ENCODE results near the gene SEZ6L2.

Gene SEZ6L2

DNA sequence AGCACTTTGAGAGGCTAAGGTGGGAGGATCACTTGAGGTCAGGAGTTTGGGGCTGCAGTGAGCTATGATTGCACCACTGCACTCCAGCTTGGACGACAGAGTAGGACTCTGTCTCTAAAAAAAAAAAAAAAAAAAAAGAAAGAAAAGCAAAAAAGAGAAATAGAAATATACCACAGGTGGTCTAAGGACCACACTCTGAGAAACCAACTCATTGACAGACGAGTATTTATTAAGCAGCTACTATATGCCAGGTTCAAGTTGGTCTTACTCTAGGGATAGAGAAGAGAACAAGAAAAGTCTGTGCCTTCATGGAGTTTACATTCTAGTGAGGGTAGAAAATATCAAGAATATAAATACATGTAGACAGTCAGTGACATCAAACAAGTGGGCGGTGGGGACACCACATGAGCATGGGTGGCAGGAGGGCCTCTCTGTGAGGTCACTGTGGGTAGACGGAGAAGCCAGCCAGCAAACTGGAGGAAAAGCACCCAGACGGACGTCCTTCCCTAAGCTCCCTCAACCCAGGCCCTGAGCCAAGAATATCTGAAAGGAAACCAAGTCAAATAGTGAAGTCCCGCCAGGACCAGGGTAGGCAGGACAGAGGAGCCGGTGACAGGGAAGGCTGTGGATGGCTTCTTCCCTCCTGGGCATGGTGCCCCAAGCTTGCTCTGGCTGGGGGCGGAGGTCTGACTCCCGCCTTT, 41.1 kb downstream of the SEZ6L2 start:
- no peak overlapping the region for H3K4me3 ChIP-seq (ENCODE audit: low read depth, low read length)
- TF ChIP-seq, protein P1, sequence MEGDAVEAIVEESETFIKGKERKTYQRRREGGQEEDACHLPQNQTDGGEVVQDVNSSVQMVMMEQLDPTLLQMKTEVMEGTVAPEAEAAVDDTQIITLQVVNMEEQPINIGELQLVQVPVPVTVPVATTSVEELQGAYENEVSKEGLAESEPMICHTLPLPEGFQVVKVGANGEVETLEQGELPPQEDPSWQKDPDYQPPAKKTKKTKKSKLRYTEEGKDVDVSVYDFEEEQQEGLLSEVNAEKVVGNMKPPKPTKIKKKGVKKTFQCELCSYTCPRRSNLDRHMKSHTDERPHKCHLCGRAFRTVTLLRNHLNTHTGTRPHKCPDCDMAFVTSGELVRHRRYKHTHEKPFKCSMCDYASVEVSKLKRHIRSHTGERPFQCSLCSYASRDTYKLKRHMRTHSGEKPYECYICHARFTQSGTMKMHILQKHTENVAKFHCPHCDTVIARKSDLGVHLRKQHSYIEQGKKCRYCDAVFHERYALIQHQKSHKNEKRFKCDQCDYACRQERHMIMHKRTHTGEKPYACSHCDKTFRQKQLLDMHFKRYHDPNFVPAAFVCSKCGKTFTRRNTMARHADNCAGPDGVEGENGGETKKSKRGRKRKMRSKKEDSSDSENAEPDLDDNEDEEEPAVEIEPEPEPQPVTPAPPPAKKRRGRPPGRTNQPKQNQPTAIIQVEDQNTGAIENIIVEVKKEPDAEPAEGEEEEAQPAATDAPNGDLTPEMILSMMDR (IDR thresholded peaks at IDR 0.05; ENCODE audit: insufficient read depth, low read length, missing control alignments) = no peak
- POLR2A ChIA-PET = no interaction called here
- CTCF ChIA-PET = interaction anchor here (1.3 to 7.3 kb wide), 4 partner anchors 10 to 174 kb away, joined by 3 to 63 read pairs (median 6); partner anchors contain the start of gene KIF22
- no peak for DNase-seq (ENCODE audit: low read depth, low spot score)

DNA sequence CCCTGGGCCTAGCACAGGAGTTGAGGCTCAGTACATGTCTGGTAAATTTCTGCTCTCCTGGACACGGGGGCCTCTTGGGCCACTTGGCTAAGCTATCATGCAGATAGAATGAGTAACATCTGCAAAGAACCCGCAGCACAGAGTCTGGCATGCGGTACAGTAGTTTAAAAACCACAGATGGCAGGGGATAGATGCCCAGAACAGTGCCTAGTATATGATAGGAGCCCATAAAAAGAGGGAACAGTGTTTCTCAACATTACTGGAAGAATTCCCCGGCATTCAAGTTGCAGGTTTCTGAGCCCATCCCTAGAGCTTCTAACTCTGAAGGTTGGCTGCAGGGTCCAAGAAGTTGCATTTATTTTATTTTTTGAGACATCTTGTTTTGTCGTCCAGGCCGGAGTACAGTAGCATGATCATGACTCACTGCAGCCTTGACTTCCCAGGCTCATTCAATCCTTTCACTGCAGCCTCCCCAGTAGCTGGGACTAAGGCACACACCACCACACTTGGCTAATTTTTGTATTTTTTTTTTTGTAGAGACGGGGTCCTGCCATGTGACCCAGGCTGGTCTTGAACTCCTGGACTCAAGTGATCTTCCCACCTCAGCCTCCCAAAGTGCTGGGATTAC, 42.1 kb downstream of the SEZ6L2 start:
- peak; percentile 38 for DNase-seq (ENCODE audit: low read depth, low spot score)
- CTCF ChIA-PET = interaction anchor here (1.3 to 7.3 kb wide), 4 partner anchors 9 to 148 kb away, joined by 3 to 63 read pairs (median 6); partner anchors contain the start of gene KIF22
- POLR2A ChIA-PET = interaction anchor here (0.8 kb wide), 1 partner anchor 31 kb away, joined by 4 read pairs; no protein-coding TSS in a partner anchor

DNA sequence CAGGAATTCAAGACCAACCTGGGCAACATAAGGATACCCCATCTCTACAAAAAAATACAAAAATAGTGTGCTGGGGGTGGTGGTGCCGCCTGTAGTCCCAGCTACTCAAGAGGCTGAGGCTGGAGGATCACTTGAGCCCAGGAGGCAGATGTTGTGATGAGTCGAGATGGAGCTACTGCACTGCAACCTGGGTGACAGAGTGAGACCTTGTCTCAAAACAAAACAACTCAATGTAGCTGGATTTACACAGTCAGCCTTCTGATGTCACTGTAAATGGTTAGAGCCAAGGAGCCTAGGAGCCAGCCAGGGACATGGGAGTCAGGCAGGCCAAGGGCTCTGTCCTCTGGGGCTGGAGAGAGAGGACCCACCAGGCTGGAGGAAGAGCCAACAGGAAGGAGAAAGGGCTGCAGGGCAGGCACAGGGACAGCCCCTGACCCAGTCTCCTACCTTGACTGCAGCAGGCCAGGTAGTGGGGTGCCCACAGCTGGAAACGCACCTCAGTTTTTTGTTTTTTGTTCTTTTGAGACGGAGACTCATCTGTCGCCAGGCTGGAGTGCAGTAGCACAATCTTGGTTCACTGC, 44.7 kb downstream of the SEZ6L2 start:
- H3K4me3 ChIP-seq (ENCODE audit: low read depth, low read length) = no peak overlapping the region
- POLR2A ChIA-PET = interaction anchor here (0.6 to 0.8 kb wide), 2 partner anchors 62 to 108 kb away, joined by 3 read pairs; no protein-coding TSS in a partner anchor
- TF ChIP-seq, protein P1 (IDR thresholded peaks at IDR 0.05; ENCODE audit: insufficient read depth, low read length, missing control alignments) = no peak
- CTCF ChIA-PET = interaction anchor here (1.4 kb wide), 1 partner anchor 47 kb away, joined by 4 read pairs; no protein-coding TSS in a partner anchor
- DNase-seq (ENCODE audit: low read depth, low spot score) = no peak

More for the DNA sequence above, 42.1 kb downstream of the SEZ6L2 start:
- TF ChIP-seq, protein P1 (IDR thresholded peaks at IDR 0.05; ENCODE audit: insufficient read depth, low read length, missing control alignments) = no peak
- no peak overlapping the region for H3K4me3 ChIP-seq (ENCODE audit: low read depth, low read length)

DNA sequence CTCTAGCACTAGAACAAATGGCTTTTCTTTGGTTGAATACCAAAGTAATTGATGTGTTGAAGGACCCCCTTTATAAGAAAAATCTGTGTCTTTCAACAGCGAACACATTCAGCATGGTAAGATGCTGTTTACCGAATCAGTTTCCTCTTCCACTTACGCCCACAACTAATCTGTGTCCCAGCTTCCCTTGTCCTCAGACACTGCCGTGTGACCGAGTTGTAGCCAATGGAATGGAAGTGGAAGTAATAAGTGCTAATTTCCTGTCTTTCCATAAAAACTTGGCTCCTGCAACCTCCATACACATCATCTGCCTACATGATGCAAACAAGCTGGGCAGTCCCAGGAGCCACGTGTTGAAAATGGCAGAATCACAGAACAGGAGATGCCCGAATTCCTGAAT, 46.7 kb downstream of the SEZ6L2 start:
- POLR2A ChIA-PET = no interaction called here

DNA sequence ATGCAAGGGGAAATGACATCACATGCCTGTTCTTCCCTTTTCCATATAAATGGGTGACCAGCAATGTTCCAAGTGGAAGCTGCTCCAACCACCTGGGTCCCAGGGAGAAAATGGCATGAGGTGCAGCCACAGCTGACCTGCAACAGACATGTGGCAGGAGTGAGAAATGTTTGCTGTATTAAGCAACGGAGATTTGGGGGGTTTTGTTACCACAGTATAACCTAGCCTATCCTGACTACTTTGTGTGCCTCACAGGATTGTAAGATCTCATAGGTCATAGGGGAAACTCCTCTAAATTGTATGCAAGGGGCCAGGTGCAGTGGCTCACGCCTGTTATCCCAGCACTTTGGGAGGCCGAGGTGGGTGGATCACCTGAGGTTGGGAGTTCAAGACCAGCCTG, 48.4 kb downstream of the SEZ6L2 start:
- TF ChIP-seq, protein P1 (IDR thresholded peaks at IDR 0.05; ENCODE audit: insufficient read depth, low read length, missing control alignments) = no peak
- H3K4me3 ChIP-seq (ENCODE audit: low read depth, low read length) = no peak overlapping the region
- CTCF ChIA-PET = interaction anchor here (1.2 to 4.0 kb wide), 3 partner anchors 43 to 181 kb away, joined by 3 to 34 read pairs (median 4); partner anchors contain the start of genes ASPHD1 and MAZ
- no peak for DNase-seq (ENCODE audit: low read depth, low spot score)
- POLR2A ChIA-PET = interaction anchor here (0.6 kb wide), 2 partner anchors 57 to 111 kb away, joined by 3 read pairs; partner anchors contain the start of gene TMEM219

More for the DNA sequence above, 46.7 kb downstream of the SEZ6L2 start:
- CTCF ChIA-PET = interaction anchor here (0.8 to 1.9 kb wide), 7 partner anchors 10 to 179 kb away, joined by 3 to 9 read pairs (median 3); partner anchors contain the start of genes CDIPT and TLCD3B
- TF ChIP-seq, protein P1 (IDR thresholded peaks at IDR 0.05; ENCODE audit: insufficient read depth, low read length, missing control alignments) = no peak
- H3K4me3 ChIP-seq (ENCODE audit: low read depth, low read length) = no peak overlapping the region
- DNase-seq (ENCODE audit: low read depth, low spot score) = peak; percentile 16
